GM19099 (cell line): ENCODE results near the gene FAM20C.

Experiments
- POLR2A ChIP-seq: IDR thresholded peaks from 3 replicates; pipeline ENCODE4 v1.6.1; 2011; ENCODE audit warnings: low read depth; ENCODE audit not compliant: insufficient read length; ENCODE audit errors: extremely low read depth

Gene FAM20C

GRCh38 chr7:165661-166337, 26.6 kb upstream of the FAM20C start:
- no peak for TF ChIP-seq POLR2A

GRCh38 chr7:166338-167060, 25.9 kb upstream of the FAM20C start:
- TF ChIP-seq POLR2A: no peak

GRCh38 chr7:167090-167855, 25.1 kb upstream of the FAM20C start:
- no peak for TF ChIP-seq POLR2A

- no peak for TF ChIP-seq POLR2A
Observed at GRCh38 chr7:167976-168791, 24.2 kb upstream of the FAM20C start.

- no peak for TF ChIP-seq POLR2A
Observed at GRCh38 chr7:169276-170172, 22.8 kb upstream of the FAM20C start.

- no peak for TF ChIP-seq POLR2A
Observed at GRCh38 chr7:170551-171363, 21.6 kb upstream of the FAM20C start.

- no peak for TF ChIP-seq POLR2A
Observed at GRCh38 chr7:171364-171904, 20.9 kb upstream of the FAM20C start.

- TF ChIP-seq POLR2A: no peak
Observed at GRCh38 chr7:171912-172515, 20.4 kb upstream of the FAM20C start.

- TF ChIP-seq POLR2A: no peak
Observed at GRCh38 chr7:173209-173918, 19.0 kb upstream of the FAM20C start.

GRCh38 chr7:174716-175115, 17.7 kb upstream of the FAM20C start:
- TF ChIP-seq POLR2A: no peak

GRCh38 chr7:175955-176354, 16.4 kb upstream of the FAM20C start:
- TF ChIP-seq POLR2A: no peak

- TF ChIP-seq POLR2A: no peak
Observed at GRCh38 chr7:176381-176780, 16.0 kb upstream of the FAM20C start.
